ENCODE results near the gene SGPP1.
"Not testable (repeated sequence)": the region's sequence is repeated elsewhere in the genome, so short reads cannot be mapped to it uniquely, and the experiment has no call there.

SGPP1 gene

GRCh38 chr14:63727736-63728728 lies at the start of gene SGPP1:
TSS of gene SGPP1 (minus strand) at chr14:63728065. CDS start at chr14:63727944, 121 bp downstream.
- peak; percentile 91 to 92 for ATAC-seq

DNA sequence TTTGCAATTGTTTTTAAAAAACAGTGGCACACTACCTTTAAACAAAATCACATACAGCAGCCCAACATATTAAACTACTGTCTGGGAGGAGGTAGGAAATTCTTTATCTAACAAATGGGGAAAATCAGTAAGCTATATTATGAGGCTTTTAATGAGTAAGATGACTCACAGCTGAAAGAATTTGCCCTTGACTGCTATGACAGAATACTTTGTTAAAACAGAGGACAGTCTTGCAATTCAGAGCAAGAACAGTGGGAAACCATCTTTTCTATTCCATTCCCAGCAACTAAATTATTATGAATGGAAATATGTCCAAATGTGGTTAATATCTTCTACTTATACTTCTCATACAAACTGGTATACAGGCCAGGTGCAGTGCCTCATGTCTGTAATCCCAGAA lies 49.2 kb upstream of the SGPP1 start:
- ATAC-seq = no peak

GRCh38 chr14:63773504-63773903 lies 45.6 kb upstream of the SGPP1 start:
- ATAC-seq = no peak

DNA sequence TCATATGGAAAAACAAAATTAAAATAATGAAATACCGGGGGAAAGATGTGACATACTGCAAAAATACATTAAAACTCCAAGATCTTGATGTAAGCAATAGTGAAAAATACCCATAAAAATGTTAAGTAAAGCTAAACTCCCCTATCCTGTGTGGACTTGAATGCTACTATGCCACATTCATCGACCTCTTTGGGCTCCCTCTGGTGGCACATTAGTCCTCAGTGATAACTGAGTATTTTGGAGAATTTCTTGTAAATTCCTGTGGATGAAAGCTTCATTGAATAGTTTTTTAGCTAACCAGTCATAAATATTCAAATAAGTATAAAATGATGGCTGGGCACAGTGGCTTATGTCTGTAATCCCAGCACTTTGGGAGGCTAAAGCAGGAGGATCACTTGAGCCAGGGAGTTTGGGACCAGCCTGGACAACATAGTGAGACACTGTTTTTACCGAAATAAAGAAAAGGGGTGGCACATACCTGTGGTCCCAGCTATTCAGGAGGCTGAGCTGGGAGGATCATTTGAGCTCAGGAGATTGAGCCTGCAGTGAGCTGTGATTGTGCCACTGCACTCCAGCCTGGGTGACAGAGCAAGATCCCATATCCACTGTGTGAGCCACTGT lies 42.4 kb upstream of the SGPP1 start:
- peak; percentile 65 to 68 for ATAC-seq

GRCh38 chr14:63766611-63767010 lies 38.7 kb upstream of the SGPP1 start:
- no peak for ATAC-seq

- ATAC-seq = no peak
Measured at GRCh38 chr14:63764620-63765139, 36.8 kb upstream of the SGPP1 start.

GRCh38 chr14:63764103-63764502 lies 36.2 kb upstream of the SGPP1 start:
- no peak for ATAC-seq

DNA sequence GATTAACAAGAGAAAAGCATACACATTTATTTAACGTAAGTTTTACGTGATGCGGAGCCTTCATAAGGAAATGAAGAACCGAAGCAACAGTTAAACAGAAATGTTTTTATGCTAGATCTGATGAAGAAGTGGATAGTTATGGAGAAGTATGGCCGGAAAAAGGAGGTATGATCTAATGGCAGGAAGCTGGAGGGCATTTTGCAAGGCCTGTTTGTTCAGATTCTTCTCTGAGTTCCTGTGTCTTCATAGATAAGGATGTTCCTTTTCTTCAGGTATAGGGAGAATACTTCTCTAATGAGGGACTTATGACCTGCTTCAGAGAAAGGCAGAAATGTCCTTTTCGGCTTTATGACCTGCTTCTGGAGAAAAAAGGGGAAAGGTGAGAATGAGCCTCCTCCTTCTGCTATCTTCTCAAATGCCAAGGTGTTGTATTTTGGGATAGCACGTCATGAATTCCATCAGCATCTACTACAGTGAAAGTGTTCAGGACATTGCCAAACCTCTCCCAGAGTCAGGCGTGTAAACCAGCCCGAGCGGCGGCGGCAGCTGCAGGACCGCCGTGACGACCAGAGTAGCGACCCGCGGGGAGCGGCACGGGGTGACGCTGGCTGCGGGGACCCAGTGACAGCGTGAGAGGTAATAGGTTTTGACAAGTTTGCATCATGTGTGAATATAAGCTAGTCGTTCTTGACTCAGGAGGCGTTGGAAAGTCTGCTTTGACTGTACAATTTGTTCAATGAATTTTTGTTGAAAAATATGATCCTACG lies 33.7 kb upstream of the SGPP1 start:
- no peak for ATAC-seq

GRCh38 chr14:63760014-63760413 lies 32.1 kb upstream of the SGPP1 start:
- ATAC-seq = peak; percentile 61 to 80

GRCh38 chr14:63759456-63759855 lies 31.6 kb upstream of the SGPP1 start:
- peak; percentile 76 to 80 for ATAC-seq

GRCh38 chr14:63757211-63757610 lies 29.3 kb upstream of the SGPP1 start:
- ATAC-seq = no peak

DNA sequence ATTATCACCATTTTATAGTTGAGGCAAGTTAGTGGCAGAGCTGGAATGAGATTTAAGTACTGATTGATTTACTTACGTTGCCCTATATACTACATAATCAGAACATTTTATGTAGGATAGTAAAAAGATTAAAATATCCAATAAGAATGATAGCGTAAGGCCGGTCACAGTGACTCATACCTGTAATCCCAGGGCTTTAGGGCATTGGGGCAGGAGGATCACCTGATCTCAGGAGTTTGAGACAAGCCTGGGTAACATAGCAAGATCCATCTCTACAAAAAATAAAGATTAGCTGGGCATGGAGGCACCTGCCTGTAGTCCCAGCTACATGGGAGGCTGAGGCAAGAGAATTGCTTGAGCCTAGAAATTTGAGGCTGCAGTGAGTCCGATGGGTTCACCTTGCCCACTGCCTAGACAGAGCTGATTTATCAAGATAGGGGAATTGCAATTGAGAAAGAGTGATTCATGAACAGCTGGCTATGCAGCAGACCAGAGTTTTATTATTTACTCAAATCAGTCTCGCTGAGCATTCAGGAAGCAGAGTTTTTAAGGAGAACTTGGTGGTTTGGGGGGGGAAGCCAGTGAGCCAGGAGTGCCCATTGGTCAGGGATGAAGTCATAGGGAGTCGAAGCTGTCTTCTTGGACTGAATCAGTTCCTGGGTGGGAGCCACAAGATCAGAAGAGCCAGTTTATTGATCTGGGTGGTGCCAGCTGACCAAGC lies 24.7 kb upstream of the SGPP1 start:
- ATAC-seq = no peak

GRCh38 chr14:63751076-63751475 lies 23.2 kb upstream of the SGPP1 start:
- ATAC-seq = not testable (repeated sequence)

- ATAC-seq = no peak
Measured at GRCh38 chr14:63747846-63748245, 20.0 kb upstream of the SGPP1 start.

- ATAC-seq = peak; percentile 80 to 87
Measured at GRCh38 chr14:63745858-63746425, 18.1 kb upstream of the SGPP1 start.

DNA sequence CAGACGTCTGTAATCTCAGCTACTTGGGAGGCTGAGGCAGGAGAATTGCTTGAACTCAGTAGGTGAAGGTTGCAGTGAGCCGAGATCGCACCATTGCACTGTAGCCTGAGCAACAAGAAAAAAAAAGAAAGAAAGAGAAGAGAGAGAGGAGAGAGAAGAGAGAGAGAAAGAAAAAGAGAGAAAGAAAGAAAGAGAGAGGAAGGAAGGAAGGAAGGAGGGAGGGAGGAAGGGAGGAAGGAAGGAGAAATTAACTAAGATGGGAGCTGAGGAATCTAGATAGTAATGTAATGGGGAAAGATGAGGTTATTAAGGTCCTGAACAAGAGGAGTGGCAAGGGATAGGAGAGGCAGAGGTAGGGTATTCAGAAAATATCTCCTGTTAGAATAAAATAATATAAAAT lies 17.4 kb upstream of the SGPP1 start:
- ATAC-seq = no peak

DNA sequence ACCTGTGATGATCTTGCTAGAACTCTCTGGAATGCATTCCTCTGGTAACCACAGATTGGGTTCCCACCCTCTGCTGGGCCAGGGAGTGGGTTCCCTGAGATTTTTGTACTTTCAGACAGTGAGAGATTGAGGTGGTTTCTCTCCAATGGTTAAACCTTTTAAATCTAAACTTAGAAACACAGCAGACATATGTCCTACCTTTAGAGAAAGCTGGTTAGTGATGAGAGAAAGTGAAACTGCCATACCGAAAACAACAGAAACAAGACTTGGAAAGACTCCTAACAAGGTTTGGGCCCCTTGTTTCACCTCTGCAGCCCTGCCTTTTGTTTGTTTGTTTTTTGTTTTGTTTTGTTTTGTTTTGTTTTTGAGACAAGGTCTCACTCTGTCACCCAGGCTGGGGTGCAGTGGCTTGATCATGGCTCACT lies 9.7 kb upstream of the SGPP1 start:
- peak; percentile 56 to 61 for ATAC-seq

GRCh38 chr14:63735720-63736119 lies 7.9 kb upstream of the SGPP1 start:
- no peak for ATAC-seq

DNA sequence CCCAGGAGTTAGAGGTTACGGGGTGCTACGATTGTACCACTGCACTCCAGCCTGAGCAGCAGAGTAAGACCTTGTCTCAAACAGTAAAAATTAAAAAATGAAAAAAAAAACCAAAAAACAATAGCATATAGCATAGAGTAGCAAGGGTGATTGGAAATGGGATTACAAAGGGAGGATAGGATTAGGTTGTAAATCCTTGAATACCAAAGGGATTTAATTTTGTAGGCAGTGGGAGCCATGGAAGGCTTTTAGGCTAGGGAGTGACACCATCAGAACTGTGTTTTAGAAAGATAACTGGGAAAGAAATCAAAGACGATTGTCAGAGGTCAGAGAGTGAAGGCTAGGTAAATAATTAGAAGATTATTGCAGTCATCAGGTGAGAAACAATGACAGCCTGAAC lies 2.8 kb upstream of the SGPP1 start:
- no peak for ATAC-seq

GRCh38 chr14:63727231-63727735 lies 582 bp downstream of the SGPP1 start:
- peak; percentile 37 for ATAC-seq

GRCh38 chr14:63726499-63726898 lies 1.4 kb downstream of the SGPP1 start:
- ATAC-seq = no peak
